B cell (primary cell): Measurements from ENCODE around the gene EVA1A.

Experiments
- EZH2 ChIP-seq: IDR thresholded peaks from 2 replicates; pipeline ENCODE4 v1.6.1; 2012; ENCODE audit warnings: borderline replicate concordance, low read depth, mild to moderate bottlenecking, moderate library complexity, low read length; ENCODE audit not compliant: insufficient read depth, poor library complexity, severe bottlenecking
- TF ChIP-seq, protein P1 (sequence below): fragments of 200-600 bp; IDR thresholded peaks from one replicate; pipeline ENCODE4 v1.8.0; 2022; ENCODE audit warnings: antibody characterized with exemption, mild to moderate bottlenecking

DNA sequence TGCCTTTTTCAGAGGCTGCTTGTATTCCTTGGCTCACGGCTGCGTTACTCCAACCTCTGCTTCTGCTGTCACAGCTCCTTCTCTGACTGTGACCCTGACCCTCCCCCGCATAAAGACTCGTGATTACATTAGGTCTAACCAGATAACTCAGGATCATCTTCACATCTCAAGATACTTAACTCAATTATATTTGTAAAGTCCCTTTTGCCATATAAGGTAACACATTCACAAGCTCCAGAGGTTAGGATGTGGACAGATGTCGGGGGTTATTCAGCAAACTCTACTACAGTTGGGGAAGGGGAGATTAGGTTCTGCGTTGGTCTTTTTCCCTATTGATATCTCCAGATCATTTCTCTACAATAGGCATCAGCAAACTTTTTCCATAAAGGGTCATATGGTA is 76.9 kb downstream of the EVA1A start:
- TF ChIP-seq EZH2 = no peak
- TF ChIP-seq, protein P1, sequence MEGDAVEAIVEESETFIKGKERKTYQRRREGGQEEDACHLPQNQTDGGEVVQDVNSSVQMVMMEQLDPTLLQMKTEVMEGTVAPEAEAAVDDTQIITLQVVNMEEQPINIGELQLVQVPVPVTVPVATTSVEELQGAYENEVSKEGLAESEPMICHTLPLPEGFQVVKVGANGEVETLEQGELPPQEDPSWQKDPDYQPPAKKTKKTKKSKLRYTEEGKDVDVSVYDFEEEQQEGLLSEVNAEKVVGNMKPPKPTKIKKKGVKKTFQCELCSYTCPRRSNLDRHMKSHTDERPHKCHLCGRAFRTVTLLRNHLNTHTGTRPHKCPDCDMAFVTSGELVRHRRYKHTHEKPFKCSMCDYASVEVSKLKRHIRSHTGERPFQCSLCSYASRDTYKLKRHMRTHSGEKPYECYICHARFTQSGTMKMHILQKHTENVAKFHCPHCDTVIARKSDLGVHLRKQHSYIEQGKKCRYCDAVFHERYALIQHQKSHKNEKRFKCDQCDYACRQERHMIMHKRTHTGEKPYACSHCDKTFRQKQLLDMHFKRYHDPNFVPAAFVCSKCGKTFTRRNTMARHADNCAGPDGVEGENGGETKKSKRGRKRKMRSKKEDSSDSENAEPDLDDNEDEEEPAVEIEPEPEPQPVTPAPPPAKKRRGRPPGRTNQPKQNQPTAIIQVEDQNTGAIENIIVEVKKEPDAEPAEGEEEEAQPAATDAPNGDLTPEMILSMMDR = no peak
